Measurements from ENCODE around the gene CLNK.
A peak's percentile ranks its signal among the peaks of the same experiment; 100 is the strongest.

CLNK gene

DNA sequence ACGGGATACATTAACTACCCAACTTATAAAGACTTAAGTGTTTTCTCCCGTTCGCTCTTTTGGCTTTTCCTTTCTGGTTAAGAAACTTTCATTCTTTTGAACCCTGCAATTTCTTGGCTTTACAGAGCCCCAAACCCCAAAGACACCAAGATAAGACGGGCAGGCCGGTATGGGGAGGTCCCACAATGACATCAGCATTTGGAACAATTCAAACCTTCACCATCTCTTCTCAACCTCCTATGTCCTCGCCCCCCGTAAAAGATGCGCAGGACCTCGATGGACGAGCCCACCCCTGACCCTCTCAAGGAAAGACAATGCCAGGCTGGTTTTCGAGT, 228.3 kb downstream of the CLNK start:
- H3K36me3 ChIP-seq: peaks cover 24 to 32% (median 32%) of the 10 kb centered on the region in 3 donors
- peak overlapping the region; percentile 59 to 67 for H3K4me3 ChIP-seq
- no peak for DNase-seq
- TF ChIP-seq, protein P1, sequence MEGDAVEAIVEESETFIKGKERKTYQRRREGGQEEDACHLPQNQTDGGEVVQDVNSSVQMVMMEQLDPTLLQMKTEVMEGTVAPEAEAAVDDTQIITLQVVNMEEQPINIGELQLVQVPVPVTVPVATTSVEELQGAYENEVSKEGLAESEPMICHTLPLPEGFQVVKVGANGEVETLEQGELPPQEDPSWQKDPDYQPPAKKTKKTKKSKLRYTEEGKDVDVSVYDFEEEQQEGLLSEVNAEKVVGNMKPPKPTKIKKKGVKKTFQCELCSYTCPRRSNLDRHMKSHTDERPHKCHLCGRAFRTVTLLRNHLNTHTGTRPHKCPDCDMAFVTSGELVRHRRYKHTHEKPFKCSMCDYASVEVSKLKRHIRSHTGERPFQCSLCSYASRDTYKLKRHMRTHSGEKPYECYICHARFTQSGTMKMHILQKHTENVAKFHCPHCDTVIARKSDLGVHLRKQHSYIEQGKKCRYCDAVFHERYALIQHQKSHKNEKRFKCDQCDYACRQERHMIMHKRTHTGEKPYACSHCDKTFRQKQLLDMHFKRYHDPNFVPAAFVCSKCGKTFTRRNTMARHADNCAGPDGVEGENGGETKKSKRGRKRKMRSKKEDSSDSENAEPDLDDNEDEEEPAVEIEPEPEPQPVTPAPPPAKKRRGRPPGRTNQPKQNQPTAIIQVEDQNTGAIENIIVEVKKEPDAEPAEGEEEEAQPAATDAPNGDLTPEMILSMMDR (IDR thresholded peaks at IDR 0.05): no peak
- H3K27me3 ChIP-seq: peaks cover 0 to 13% of the 10 kb centered on the region in 2 donors
- intact Hi-C loops (cut with DNase I; ENCODE audit: low total_unique reads): no loop called here
- H3K9me3 ChIP-seq: peaks cover 0 to 8% (median 0%) of the 10 kb centered on the region in 3 donors
- H3K4me1 ChIP-seq: peaks cover 0 to 20% (median 8%) of the 10 kb centered on the region in 4 donors
- no peak overlapping the region for H3K27ac ChIP-seq

DNA sequence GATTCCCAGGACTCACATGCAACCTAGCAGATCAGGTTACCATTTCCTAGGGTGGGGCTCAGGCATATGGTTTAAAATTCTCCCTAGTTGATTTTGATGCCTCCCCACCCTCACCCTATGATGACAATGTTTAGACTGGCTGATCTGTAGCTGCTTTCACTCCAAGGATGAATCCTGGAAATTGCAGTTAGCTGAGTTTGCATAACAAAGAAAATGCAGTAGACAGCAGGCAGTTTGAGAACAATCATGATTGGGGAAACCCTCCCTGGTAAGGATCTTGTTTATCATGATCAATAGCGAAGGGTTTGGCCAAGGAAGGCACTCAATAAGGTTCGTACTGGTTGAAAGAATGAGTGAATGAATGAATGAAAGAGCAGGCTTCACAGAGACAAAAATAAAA, 229.4 kb downstream of the CLNK start:
- no peak for DNase-seq
- no peak overlapping the region for H3K4me3 ChIP-seq
- no peak overlapping the region for H3K27ac ChIP-seq
- peaks cover 0 to 17% (median 0%) of the 10 kb centered on the region in 3 donors for H3K9me3 ChIP-seq
- TF ChIP-seq, protein P1 (IDR thresholded peaks at IDR 0.05): no peak
- H3K36me3 ChIP-seq: peaks cover 33 to 43% (median 38%) of the 10 kb centered on the region in 3 donors
- intact Hi-C loops (cut with DNase I; ENCODE audit: low total_unique reads): no loop called here
- peaks cover 0 to 16% (median 5%) of the 10 kb centered on the region in 4 donors for H3K4me1 ChIP-seq
- peaks cover 0 to 3% of the 10 kb centered on the region in 2 donors for H3K27me3 ChIP-seq

DNA sequence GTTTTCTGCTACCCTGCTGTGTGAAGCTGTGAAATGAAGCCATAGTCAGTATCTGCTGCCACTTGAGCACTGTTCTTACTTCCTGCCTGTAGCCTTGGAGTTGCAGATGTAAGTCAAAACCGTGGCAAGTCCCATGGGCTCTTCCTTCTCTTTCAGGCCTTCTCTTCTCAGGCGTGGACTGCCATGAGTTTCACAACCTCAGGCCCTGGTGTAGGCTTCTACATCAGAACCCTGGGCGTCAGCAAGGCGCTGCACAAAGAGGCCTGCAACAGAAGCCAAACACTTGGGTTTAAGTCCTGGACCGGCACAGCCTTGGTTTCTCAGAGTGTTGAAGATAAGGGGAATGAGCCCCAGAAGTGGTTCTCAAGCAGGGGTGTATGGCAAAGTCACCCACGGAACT, 229.8 kb downstream of the CLNK start:
- Histone ChIP-seq H3K4me3 (no peak overlapping the region), H3K36me3 (peaks cover 37 to 44% (median 38%) of the 10 kb centered on the region in 3 donors), H3K4me1 (peaks cover 0 to 16% (median 5%) of the 10 kb centered on the region in 4 donors), H3K27ac (no peak overlapping the region), H3K9me3 (peaks cover 0 to 21% (median 0%) of the 10 kb centered on the region in 3 donors), H3K27me3 (peaks cover 0 to 3% of the 10 kb centered on the region in 2 donors)
- TF ChIP-seq, protein P1 (IDR thresholded peaks at IDR 0.05): no peak
- intact Hi-C loops (cut with DNase I; ENCODE audit: low total_unique reads): no loop called here
- no peak for DNase-seq

DNA sequence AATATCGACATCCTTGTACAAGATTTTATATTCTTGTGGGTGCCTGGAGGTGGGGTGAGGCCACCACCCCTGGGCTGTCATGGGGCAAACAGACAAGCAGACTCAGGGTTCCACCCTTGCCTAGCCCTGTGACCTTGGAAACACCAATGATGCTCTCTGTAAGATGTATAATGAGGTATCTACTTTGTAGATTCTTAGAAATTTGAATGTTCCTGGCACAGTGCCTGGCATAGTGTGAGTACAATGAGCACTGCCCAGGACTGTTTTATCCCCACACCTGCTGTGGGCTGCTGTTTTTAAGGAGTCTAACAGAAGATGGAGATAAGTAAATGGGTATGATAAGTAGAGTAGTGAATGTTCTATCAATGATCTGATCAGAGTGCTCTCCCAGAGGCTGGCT, 230.4 kb downstream of the CLNK start:
- no peak for DNase-seq
- TF ChIP-seq, protein P1 (IDR thresholded peaks at IDR 0.05): no peak
- intact Hi-C loops (cut with DNase I; ENCODE audit: low total_unique reads): no loop called here
- Histone ChIP-seq H3K4me1 (peaks cover 0 to 16% (median 5%) of the 10 kb centered on the region in 4 donors), H3K36me3 (peaks cover 37 to 44% (median 38%) of the 10 kb centered on the region in 3 donors), H3K9me3 (peaks cover 0 to 24% (median 2%) of the 10 kb centered on the region in 3 donors), H3K27ac (no peak overlapping the region), H3K4me3 (no peak overlapping the region), H3K27me3 (no peaks in the 10 kb centered on the region)

DNA sequence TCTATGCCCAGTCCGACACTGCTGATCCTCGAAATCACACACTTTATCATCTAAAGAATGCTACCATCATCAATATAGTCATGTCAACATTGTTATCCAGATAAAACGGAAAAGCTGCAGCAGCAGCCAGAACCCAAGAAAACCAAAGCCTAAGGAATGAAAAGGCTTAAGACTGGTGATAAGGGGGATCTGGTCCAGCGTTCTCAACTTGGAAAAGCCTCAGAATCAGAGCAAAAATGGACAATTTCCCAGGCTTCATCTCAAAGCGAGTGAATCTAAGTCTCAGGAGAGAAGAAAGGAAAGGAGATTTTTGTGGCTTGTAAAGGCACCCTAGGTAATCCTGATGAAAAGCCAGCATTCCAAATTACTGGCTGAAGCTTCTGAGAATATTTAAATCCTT, 235.6 kb downstream of the CLNK start:
- DNase-seq: no peak
- TF ChIP-seq, protein P1 (IDR thresholded peaks at IDR 0.05): no peak
- intact Hi-C loops (cut with DNase I; ENCODE audit: low total_unique reads): no loop called here
- Histone ChIP-seq H3K27ac (no peak overlapping the region), H3K4me3 (no peak overlapping the region), H3K9me3 (peaks cover 0 to 75% (median 29%) of the 10 kb centered on the region in 3 donors), H3K27me3 (no peaks in the 10 kb centered on the region), H3K4me1 (no peaks in the 10 kb centered on the region), H3K36me3 (peaks cover 68 to 78% (median 77%) of the 10 kb centered on the region in 3 donors)

DNA sequence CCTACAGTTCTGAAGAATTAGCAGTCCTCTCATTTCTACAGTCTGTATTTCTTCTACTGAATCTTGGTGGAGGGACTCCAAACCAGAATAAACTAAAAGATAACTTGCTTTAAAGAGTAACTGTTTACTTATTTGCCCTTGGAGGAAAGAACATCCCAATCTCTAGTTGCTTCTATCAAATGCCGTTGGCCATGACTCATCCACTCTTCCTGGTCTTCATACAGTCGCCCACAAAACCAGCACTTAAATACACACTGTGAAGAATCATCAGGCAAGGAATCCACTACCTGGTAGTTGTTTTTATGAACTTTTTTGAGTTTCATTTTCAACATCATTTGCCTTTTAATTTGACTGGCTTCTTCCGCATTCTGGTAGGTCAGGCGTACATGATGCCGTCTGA, 241.6 kb downstream of the CLNK start:
- H3K27me3 ChIP-seq: no peaks in the 10 kb centered on the region
- DNase-seq: no peak
- H3K4me1 ChIP-seq: no peaks in the 10 kb centered on the region
- TF ChIP-seq, protein P1 (IDR thresholded peaks at IDR 0.05): no peak
- no peak overlapping the region for H3K4me3 ChIP-seq
- H3K9me3 ChIP-seq: peaks cover 7 to 58% (median 37%) of the 10 kb centered on the region in 3 donors
- H3K36me3 ChIP-seq: peaks cover 21 to 36% (median 35%) of the 10 kb centered on the region in 3 donors
- intact Hi-C loops (cut with DNase I; ENCODE audit: low total_unique reads): no loop called here
- no peak overlapping the region for H3K27ac ChIP-seq

Data from tibial artery (tissue), 4 donors.